ENCODE results near the gene RFPL1. TPM values are rescaled to one million over a fixed set of nuclear protein-coding genes. Genes with fewer than 3 reads are reported as not detected.
A peak's percentile ranks its signal among the peaks of the same experiment; 100 is the strongest.

The RFPL1 gene
- total and polyA plus RNA-seq, 2 of the 13 experiments (the other 11 are each of a cell fraction or from before 2014, with no cell fraction given) = not detected

DNA sequence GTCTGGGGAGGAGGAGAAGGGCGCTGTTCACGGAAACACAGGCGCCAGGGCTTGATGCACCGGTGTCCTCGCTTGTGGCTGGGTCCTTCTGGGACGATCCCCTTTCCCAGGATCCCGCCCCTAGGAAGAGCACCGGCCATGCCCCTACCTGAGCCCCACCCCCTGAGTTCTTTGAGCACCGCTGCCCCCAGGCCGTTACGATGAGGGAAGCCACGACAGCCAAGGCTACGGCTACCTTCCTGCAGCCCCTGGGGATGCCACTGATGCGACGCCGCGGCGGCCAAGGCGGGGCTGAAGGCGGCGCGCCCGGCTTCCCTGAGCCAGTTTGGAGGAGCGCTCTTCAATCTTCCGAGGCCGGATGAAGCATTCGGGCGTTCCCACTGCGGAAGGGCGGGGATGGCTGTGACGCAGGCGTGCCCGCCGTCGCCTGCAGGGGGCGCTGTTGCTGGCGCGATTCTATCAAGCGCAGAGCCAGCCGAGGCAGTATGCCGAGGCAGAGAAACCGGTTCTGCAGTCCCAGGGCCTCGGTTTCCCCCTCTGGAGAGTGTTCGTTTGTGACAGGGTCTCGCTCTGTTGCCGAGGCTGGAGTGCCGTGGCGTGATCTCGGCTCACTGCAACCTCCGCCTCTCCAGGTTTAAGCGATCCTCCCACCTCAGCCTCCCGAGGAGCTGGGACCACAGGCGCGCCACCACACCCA is 31.9 kb downstream of the RFPL1 start:
- Histone ChIP-seq H3K36me3 (replicated peaks in 1 of 2; ENCODE audit: control insufficient read depth in 1 of 2, insufficient read depth in 2 of 2, low read length in 2 of 2) (no peaks in the 10 kb centered on the region), H4K20me1 (ENCODE audit: insufficient read depth, low read length) (no peaks in the 10 kb centered on the region), H3K79me2 (ENCODE audit: insufficient read depth, low read length) (no peaks in the 10 kb centered on the region), H2AFZ (ENCODE audit: low read length) (no peak overlapping the region), H3K4me2 (ENCODE audit: low read depth, low read length) (peak overlapping the region; percentile 81), H3K9ac (ENCODE audit: insufficient read depth, low read depth, low read length) (no peak overlapping the region), H3K27me3 (ENCODE audit: control insufficient read depth in 1 of 2, insufficient read depth in 2 of 2, low read length in 2 of 2) (peaks cover 12 to 57% of the 10 kb centered on the region in 2 experiments), H3K4me3 (replicated peaks in 1 of 3; ENCODE audit: insufficient read depth in 1 of 3, low read depth in 2 of 3, low read length in 3 of 3) (peak overlapping the region; percentile 38 to 68 (median 40); a peak in 5 of 6 replicates), H3K4me1 (ENCODE audit: insufficient read depth, low read length) (peaks cover 11% of the 10 kb centered on the region; the same call in 1 of the 2 replicates), H3K9me3 (ENCODE audit: low read length) (no peaks in the 10 kb centered on the region), H3K27ac (ENCODE audit: extremely low read length, insufficient read depth, low read length) (no peak overlapping the region)
- DNase-seq (ENCODE audit: low spot score) (peak; percentile 26), ATAC-seq (peak; percentile 92), FAIRE-seq (no peak)
- POLR2A ChIA-PET = no interaction called here
- in situ Hi-C loops (cut with HindIII; ENCODE audit: extremely low pct_ligation_motif_present, low pct_unique_long_range_greater_than_20kb) (no loop called here), intact Hi-C loops (cut with micrococcal nuclease; ENCODE audit: unreplicated experiment) (loop anchor here (1.0 kb wide), 1 partner anchor 54 kb away; no protein-coding TSS in a partner anchor)
- WGBS (ENCODE audit: low lambda C conversion rate) = 58% methylated on average over 11 of the region's 54 CpGs
- BruUV-seq (replicated peaks) = no TSS peak
- CTCF ChIA-PET (ENCODE audit: low intra/inter-chr PET ratio, low total read pairs) = no interaction called here
- TF ChIP-seq GABPB1 (CRISPR knock-in tag; IDR thresholded peaks at IDR 0.05) (peak; percentile 66; the same call in 1 of the 2 replicates), SPEN (CRISPR knock-in tag; IDR thresholded peaks at IDR 0.05; ENCODE audit: low read depth) (no peak), KLF12 (CRISPR knock-in tag; IDR thresholded peaks at IDR 0.05; ENCODE audit: borderline replicate concordance) (peak; percentile 65; the same call in 1 of the 2 replicates), RFX3 (CRISPR knock-in tag; IDR thresholded peaks at IDR 0.05) (no peak), PAWR (CRISPR knock-in tag; IDR thresholded peaks at IDR 0.05; ENCODE audit: borderline replicate concordance) (no peak), ZNF460 (CRISPR knock-in tag; IDR thresholded peaks at IDR 0.05; ENCODE audit: borderline replicate concordance) (no peak), ZNF607 (CRISPR knock-in tag; IDR thresholded peaks at IDR 0.05; ENCODE audit: borderline replicate concordance) (0 out of 2 replicates have a peak, but pooled peaks have one; percentile 10), TEAD3 (CRISPR knock-in tag; optimal IDR thresholded peaks at IDR 0.05; ENCODE audit: borderline replicate concordance) (peak; percentile 8)
- TF ChIP-seq, protein P1, sequence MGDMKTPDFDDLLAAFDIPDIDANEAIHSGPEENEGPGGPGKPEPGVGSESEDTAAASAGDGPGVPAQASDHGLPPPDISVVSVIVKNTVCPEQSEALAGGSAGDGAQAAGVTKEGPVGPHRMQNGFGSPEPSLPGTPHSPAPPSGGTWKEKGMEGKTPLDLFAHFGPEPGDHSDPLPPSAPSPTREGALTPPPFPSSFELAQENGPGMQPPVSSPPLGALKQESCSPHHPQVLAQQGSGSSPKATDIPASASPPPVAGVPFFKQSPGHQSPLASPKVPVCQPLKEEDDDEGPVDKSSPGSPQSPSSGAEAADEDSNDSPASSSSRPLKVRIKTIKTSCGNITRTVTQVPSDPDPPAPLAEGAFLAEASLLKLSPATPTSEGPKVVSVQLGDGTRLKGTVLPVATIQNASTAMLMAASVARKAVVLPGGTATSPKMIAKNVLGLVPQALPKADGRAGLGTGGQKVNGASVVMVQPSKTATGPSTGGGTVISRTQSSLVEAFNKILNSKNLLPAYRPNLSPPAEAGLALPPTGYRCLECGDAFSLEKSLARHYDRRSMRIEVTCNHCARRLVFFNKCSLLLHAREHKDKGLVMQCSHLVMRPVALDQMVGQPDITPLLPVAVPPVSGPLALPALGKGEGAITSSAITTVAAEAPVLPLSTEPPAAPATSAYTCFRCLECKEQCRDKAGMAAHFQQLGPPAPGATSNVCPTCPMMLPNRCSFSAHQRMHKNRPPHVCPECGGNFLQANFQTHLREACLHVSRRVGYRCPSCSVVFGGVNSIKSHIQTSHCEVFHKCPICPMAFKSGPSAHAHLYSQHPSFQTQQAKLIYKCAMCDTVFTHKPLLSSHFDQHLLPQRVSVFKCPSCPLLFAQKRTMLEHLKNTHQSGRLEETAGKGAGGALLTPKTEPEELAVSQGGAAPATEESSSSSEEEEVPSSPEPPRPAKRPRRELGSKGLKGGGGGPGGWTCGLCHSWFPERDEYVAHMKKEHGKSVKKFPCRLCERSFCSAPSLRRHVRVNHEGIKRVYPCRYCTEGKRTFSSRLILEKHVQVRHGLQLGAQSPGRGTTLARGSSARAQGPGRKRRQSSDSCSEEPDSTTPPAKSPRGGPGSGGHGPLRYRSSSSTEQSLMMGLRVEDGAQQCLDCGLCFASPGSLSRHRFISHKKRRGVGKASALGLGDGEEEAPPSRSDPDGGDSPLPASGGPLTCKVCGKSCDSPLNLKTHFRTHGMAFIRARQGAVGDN (CRISPR knock-in tag; IDR thresholded peaks at IDR 0.05) = peak; percentile 60
- TF ChIP-seq, protein P2, sequence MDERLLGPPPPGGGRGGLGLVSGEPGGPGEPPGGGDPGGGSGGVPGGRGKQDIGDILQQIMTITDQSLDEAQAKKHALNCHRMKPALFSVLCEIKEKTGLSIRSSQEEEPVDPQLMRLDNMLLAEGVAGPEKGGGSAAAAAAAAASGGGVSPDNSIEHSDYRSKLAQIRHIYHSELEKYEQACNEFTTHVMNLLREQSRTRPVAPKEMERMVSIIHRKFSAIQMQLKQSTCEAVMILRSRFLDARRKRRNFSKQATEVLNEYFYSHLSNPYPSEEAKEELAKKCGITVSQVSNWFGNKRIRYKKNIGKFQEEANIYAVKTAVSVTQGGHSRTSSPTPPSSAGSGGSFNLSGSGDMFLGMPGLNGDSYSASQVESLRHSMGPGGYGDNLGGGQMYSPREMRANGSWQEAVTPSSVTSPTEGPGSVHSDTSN (CRISPR knock-in tag; IDR thresholded peaks at IDR 0.05) = no peak
- TF ChIP-seq, protein P3, sequence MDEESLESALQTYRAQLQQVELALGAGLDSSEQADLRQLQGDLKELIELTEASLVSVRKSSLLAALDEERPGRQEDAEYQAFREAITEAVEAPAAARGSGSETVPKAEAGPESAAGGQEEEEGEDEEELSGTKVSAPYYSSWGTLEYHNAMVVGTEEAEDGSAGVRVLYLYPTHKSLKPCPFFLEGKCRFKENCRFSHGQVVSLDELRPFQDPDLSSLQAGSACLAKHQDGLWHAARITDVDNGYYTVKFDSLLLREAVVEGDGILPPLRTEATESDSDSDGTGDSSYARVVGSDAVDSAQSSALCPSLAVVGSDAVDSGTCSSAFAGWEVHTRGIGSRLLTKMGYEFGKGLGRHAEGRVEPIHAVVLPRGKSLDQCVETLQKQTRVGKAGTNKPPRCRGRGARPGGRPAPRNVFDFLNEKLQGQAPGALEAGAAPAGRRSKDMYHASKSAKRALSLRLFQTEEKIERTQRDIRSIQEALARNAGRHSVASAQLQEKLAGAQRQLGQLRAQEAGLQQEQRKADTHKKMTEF (CRISPR knock-in tag; IDR thresholded peaks at IDR 0.05) = 0 out of 2 replicates have a peak, but pooled peaks have one; percentile 19
- TF ChIP-seq, protein P4, sequence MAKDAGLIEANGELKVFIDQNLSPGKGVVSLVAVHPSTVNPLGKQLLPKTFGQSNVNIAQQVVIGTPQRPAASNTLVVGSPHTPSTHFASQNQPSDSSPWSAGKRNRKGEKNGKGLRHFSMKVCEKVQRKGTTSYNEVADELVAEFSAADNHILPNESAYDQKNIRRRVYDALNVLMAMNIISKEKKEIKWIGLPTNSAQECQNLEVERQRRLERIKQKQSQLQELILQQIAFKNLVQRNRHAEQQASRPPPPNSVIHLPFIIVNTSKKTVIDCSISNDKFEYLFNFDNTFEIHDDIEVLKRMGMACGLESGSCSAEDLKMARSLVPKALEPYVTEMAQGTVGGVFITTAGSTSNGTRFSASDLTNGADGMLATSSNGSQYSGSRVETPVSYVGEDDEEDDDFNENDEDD (CRISPR knock-in tag; IDR thresholded peaks at IDR 0.05; ENCODE audit: borderline replicate concordance) = peak; percentile 33; the same call in 1 of the 2 replicates
